ENCODE measurements around the gene RGPD5.
A peak's percentile ranks its signal among the peaks of the same experiment; 100 is the strongest.
"Not testable (repeated sequence)": the region's sequence is repeated elsewhere in the genome, so short reads cannot be mapped to it uniquely, and the experiment has no call there.

The RGPD5 gene
- total RNA-seq = 0 to 0.52 (median 0.17) reads per million in 3 donors

DNA sequence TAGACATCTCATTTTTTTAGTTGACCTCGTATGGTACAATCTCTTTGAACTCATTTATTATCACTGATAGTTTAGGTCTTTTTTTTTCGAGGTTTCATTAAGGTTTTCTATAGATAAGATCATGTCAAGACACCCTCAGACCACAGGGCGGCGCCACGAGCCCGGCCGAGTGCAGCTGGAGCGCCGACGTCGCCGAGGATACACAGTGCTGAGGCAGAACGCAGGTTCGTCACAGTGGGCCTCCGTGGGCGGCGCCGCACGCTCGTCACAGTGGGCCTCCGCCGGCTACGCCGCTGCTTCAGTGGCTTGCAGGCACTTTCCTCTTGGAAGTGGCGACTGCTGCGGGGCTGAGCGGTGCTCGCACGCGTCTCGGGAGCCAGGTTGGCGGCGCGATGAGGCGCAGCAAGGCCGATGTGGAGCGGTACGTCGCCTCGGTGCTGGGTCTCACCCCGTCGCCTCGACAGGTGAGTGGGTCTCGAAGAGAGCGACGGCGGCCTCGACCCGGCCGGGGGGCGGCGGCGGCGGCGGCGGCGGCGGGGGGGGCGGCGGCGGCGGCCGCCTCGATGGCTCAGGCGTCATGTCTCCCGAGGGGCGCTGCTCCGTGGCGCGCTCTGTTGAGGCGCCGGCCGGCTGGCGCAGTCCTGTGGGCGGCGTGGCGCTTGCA, at the start of gene RGPD5:
Gene RGPD5, plus strand, starts transcription at position 232 of the 664 bp plus-strand sequence. Its CDS starts 161 bp downstream, at position 393.
- H3K4me1 ChIP-seq (ENCODE audit: control insufficient read depth, insufficient read depth, low read length, poor library complexity, severe bottlenecking); H3K9me3 ChIP-seq (ENCODE audit: control insufficient read depth, low read length); H3K4me3 ChIP-seq (ENCODE audit: insufficient read depth, low read depth, low read length, poor library complexity, severe bottlenecking); H3K27ac ChIP-seq (ENCODE audit: insufficient read depth, low read length, poor library complexity, severe bottlenecking); H3K36me3 ChIP-seq (ENCODE audit: control insufficient read depth, insufficient read depth, low read length); H3K27me3 ChIP-seq (replicated peaks; ENCODE audit: control insufficient read depth, insufficient read depth, low read length, poor library complexity, severe bottlenecking): not testable (repeated sequence)
- peak in 1 of 3 donors; percentile 0 for DNase-seq

DNA sequence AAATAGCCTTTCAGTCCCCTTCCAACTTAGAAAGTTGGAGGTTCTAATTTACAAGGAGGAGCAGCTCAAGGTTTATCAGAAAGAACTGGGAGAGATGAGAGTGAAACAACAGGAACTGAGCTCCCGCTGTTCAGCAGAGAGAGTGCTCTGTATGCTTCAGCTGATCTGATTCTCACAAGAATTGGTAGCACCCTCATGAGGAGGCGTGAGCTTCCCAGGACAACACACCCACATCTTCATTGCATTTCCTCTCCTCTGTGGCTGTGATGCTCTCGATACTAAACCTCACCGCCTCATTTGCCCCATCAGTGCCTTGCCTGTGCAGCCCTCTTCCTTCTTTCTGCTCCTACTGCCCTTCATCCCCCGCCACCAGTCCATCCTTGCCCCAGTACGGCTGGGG, 42.5 kb upstream of the RGPD5 start:
- not testable (repeated sequence) for H3K9me3 ChIP-seq (ENCODE audit: control insufficient read depth, low read length); H3K27me3 ChIP-seq (replicated peaks; ENCODE audit: control insufficient read depth, insufficient read depth, low read length, poor library complexity, severe bottlenecking); H3K36me3 ChIP-seq (ENCODE audit: control insufficient read depth, insufficient read depth, low read length); DNase-seq; H3K4me1 ChIP-seq (ENCODE audit: control insufficient read depth, insufficient read depth, low read length, poor library complexity, severe bottlenecking); H3K4me3 ChIP-seq (ENCODE audit: insufficient read depth, low read depth, low read length, poor library complexity, severe bottlenecking); H3K27ac ChIP-seq (ENCODE audit: insufficient read depth, low read length, poor library complexity, severe bottlenecking)

DNA sequence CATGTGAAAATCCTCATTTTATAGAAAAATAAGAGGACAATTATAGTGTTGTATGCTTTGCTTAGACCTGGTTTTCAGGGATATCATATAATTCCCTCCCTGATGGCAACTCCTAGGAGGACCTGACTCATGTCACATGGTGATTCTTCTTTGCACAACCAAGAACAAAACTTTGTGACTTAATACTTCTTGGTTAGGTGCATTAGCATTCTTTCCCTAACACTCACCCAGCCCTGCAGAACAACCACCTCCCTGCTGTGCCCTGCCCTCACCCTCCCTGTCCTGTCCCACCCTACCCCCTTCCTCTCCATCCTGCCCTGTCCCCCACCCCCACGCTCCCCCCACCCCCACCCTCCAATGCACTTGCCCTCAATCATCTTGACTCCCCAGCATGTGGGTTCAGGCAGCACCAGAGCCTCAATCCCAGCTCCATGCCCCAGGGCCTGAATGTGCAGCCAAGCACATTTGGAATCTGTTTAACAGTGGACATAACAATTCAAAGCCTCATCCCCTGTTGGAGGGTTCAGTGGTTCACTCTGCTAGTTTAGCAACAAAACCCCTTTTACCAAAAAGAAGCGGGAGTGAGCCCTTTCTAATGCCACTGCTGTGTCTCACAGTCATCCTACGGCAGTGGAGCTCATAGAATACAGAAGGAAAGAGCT, 36.8 kb upstream of the RGPD5 start:
- not testable (repeated sequence) for H3K27ac ChIP-seq (ENCODE audit: insufficient read depth, low read length, poor library complexity, severe bottlenecking); H3K4me1 ChIP-seq (ENCODE audit: control insufficient read depth, insufficient read depth, low read length, poor library complexity, severe bottlenecking); H3K36me3 ChIP-seq (ENCODE audit: control insufficient read depth, insufficient read depth, low read length); H3K9me3 ChIP-seq (ENCODE audit: control insufficient read depth, low read length); H3K4me3 ChIP-seq (ENCODE audit: insufficient read depth, low read depth, low read length, poor library complexity, severe bottlenecking); H3K27me3 ChIP-seq (replicated peaks; ENCODE audit: control insufficient read depth, insufficient read depth, low read length, poor library complexity, severe bottlenecking); DNase-seq

DNA sequence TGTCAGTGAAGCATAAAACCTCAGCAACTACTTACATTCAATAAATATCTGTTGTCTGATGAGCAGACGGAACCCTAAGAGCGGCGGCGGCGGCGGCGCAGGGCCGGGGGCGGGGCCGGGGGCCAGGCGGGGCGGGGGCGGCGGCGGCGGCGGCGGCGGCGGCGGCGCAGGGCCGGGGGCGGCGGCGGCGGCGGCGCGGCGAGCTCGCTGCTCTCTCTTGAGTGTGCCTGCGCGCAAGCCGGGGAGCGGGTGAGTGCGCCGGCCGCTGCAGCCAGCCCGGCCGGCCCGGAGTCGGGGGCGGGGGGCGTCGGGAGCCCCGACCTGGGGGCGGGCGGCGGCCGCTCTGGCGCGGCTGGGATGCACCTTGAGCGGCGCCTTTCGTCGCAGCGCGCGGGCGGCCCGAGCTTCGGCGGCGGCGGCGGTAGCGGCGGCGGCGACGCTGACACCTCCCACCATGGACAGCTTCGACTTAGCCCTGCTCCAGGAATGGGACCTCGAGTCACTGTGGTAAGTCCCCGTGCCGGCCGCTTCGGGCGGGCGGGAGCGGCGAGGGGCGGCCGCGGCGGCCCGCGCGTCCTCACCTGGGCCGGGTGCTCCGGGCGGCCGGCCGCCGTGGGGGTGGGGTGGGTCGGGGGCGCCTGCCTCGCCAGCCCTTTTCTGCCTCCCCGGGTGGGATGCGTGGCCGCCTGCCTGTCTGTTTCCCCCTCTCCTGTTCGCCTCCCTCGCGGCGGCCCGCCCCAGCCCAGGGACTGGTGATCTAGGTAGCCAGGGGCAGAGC, 33.7 kb upstream of the RGPD5 start:
- H3K4me1 ChIP-seq (ENCODE audit: control insufficient read depth, insufficient read depth, low read length, poor library complexity, severe bottlenecking); H3K27ac ChIP-seq (ENCODE audit: insufficient read depth, low read length, poor library complexity, severe bottlenecking); H3K36me3 ChIP-seq (ENCODE audit: control insufficient read depth, insufficient read depth, low read length); H3K9me3 ChIP-seq (ENCODE audit: control insufficient read depth, low read length); H3K4me3 ChIP-seq (ENCODE audit: insufficient read depth, low read depth, low read length, poor library complexity, severe bottlenecking); H3K27me3 ChIP-seq (replicated peaks; ENCODE audit: control insufficient read depth, insufficient read depth, low read length, poor library complexity, severe bottlenecking); DNase-seq: not testable (repeated sequence)

DNA sequence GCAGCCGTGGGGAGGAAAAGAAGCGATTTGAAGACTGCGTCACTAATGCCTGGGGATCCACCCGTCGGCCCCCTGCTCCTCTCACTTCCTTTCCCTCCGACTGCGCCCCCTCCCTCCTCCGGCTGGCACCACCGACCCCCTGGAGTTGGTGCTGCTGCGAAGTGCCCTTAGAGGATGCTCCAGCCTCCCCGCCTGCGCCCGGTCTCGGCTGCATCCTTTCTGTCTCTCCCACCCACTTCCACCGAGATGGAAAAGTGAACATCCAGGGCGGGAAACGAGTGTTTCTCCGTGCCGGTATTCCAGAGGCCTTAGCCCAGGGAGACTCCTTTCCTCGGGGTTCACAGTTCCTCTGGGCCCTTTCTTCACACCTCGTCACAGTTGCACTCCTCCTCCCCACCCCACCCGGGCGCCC, 33.1 kb upstream of the RGPD5 start:
- H3K4me1 ChIP-seq (ENCODE audit: control insufficient read depth, insufficient read depth, low read length, poor library complexity, severe bottlenecking) = not testable (repeated sequence)

DNA sequence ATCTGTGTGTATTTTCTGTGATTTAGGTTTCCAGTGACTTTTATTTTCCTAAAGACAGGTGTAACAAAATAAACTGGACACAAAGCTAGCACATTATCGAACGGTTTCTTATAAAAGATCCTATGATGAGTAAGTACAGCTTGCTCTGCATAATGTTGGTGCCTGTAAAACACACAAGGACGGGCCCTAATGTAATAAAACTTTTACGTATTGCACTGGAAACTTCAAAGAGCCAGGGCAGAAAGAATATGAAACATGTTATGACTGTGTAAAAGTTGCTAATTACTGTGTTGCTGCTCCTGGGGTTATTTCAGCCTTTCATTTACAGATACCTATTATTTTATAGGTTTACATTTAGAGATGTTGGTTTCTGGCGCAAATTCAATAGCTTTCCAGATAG, 32.1 kb upstream of the RGPD5 start:
- H3K4me3 ChIP-seq (ENCODE audit: insufficient read depth, low read depth, low read length, poor library complexity, severe bottlenecking); H3K9me3 ChIP-seq (ENCODE audit: control insufficient read depth, low read length); H3K36me3 ChIP-seq (ENCODE audit: control insufficient read depth, insufficient read depth, low read length); H3K27ac ChIP-seq (ENCODE audit: insufficient read depth, low read length, poor library complexity, severe bottlenecking); H3K27me3 ChIP-seq (replicated peaks; ENCODE audit: control insufficient read depth, insufficient read depth, low read length, poor library complexity, severe bottlenecking); DNase-seq; H3K4me1 ChIP-seq (ENCODE audit: control insufficient read depth, insufficient read depth, low read length, poor library complexity, severe bottlenecking): not testable (repeated sequence)

More for the DNA sequence above, 33.1 kb upstream of the RGPD5 start:
- H3K36me3 ChIP-seq (ENCODE audit: control insufficient read depth, insufficient read depth, low read length); DNase-seq; H3K27me3 ChIP-seq (replicated peaks; ENCODE audit: control insufficient read depth, insufficient read depth, low read length, poor library complexity, severe bottlenecking); H3K9me3 ChIP-seq (ENCODE audit: control insufficient read depth, low read length); H3K27ac ChIP-seq (ENCODE audit: insufficient read depth, low read length, poor library complexity, severe bottlenecking); H3K4me3 ChIP-seq (ENCODE audit: insufficient read depth, low read depth, low read length, poor library complexity, severe bottlenecking): not testable (repeated sequence)

DNA sequence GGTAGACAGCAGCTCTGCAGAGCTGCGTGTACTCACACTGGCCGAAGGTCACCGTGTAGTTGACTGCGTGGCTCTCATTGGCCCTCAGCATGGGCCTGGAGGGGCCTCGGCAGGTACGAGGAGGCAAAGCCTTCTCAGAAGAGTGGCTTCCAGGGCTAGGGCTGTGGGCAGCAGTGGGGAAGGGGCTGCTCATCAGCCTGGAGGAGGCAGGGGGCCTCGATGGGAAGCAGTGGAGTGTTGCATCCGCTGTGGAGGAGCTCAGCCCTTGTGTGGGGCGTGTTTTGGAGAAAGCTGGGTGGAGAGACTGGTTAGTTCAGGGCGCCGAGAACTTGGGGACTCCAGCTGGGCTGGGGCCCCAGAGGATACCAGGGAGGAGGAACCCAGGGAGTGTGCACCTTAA, 28.0 kb upstream of the RGPD5 start:
- H3K27me3 ChIP-seq (replicated peaks; ENCODE audit: control insufficient read depth, insufficient read depth, low read length, poor library complexity, severe bottlenecking); H3K4me3 ChIP-seq (ENCODE audit: insufficient read depth, low read depth, low read length, poor library complexity, severe bottlenecking); DNase-seq; H3K9me3 ChIP-seq (ENCODE audit: control insufficient read depth, low read length); H3K4me1 ChIP-seq (ENCODE audit: control insufficient read depth, insufficient read depth, low read length, poor library complexity, severe bottlenecking); H3K36me3 ChIP-seq (ENCODE audit: control insufficient read depth, insufficient read depth, low read length); H3K27ac ChIP-seq (ENCODE audit: insufficient read depth, low read length, poor library complexity, severe bottlenecking): not testable (repeated sequence)

DNA sequence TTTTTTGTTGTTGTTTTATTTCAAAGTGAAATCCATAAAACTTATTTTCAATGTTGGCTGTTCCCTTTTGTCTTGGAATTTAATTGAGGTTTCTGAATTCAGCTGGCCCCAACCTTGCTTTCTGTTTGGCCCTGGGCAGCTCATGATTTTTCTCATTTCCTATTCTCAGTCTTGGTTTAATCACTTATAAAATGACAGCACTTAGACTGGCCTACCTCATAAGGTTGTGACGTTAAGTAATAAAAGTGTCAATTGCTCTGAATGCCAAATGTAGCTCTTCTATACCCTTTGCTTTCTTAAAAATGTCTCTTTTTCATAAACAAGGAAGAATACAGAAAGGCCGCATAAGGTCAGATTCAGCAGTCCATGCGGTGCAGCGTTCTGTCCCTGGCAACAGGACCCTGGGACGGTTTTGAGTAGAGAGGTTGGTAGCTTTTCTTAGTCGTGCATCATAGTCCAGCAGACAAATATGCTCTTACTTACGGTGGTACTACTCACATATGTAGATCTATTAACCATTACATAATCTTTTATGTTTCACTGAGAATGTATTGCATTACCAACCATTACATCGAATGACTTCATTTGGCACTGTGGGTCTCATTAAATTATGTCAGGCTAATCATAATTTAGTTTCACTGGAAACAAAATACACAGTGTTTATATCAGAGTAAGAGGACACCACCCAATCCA, 27.1 kb upstream of the RGPD5 start:
- H3K36me3 ChIP-seq (ENCODE audit: control insufficient read depth, insufficient read depth, low read length); H3K27me3 ChIP-seq (replicated peaks; ENCODE audit: control insufficient read depth, insufficient read depth, low read length, poor library complexity, severe bottlenecking); H3K4me3 ChIP-seq (ENCODE audit: insufficient read depth, low read depth, low read length, poor library complexity, severe bottlenecking); H3K27ac ChIP-seq (ENCODE audit: insufficient read depth, low read length, poor library complexity, severe bottlenecking); DNase-seq; H3K4me1 ChIP-seq (ENCODE audit: control insufficient read depth, insufficient read depth, low read length, poor library complexity, severe bottlenecking); H3K9me3 ChIP-seq (ENCODE audit: control insufficient read depth, low read length): not testable (repeated sequence)

DNA sequence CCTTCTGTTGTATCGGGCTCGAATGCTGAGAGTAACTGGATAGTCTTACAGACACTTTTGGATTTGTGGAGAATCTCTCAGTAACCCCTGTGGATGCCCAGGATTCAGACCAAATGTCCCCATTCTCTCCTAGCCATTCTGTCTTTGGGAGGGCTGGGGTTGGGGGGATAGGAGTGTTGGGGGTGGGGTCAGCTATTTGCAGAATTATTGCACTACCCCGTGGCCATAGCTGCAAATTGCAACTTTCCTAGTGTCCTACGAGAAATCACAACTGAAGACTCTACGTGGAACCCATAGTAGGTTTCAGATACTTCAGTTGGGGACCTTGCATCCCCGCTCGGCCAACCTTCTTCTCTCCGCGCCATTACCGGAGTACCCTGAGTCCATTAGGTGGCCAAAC, 25.2 kb upstream of the RGPD5 start:
- H3K27me3 ChIP-seq (replicated peaks; ENCODE audit: control insufficient read depth, insufficient read depth, low read length, poor library complexity, severe bottlenecking); H3K36me3 ChIP-seq (ENCODE audit: control insufficient read depth, insufficient read depth, low read length); H3K4me1 ChIP-seq (ENCODE audit: control insufficient read depth, insufficient read depth, low read length, poor library complexity, severe bottlenecking); DNase-seq; H3K27ac ChIP-seq (ENCODE audit: insufficient read depth, low read length, poor library complexity, severe bottlenecking); H3K4me3 ChIP-seq (ENCODE audit: insufficient read depth, low read depth, low read length, poor library complexity, severe bottlenecking); H3K9me3 ChIP-seq (ENCODE audit: control insufficient read depth, low read length): not testable (repeated sequence)

DNA sequence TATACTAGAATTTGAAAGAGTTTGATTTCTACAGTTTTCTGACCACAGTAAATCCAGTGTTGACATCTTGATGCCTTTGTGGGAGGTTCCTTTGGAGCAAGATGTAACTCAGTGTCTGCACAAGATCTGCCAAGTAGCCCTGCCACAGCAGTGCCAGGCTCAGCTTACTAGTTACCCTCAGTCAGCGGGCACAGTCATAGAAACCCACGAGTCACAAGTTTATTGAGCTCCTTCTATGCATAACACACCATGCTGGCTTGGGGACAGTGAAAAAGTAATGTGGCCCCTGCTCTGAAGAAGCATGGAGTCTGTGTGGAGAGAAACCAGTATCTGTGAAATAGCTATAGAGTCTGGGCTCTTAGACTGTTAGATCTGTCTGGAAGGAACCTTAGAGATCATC, 15.0 kb upstream of the RGPD5 start:
- not testable (repeated sequence) for H3K4me3 ChIP-seq (ENCODE audit: insufficient read depth, low read depth, low read length, poor library complexity, severe bottlenecking); H3K9me3 ChIP-seq (ENCODE audit: control insufficient read depth, low read length); H3K36me3 ChIP-seq (ENCODE audit: control insufficient read depth, insufficient read depth, low read length); H3K4me1 ChIP-seq (ENCODE audit: control insufficient read depth, insufficient read depth, low read length, poor library complexity, severe bottlenecking); H3K27me3 ChIP-seq (replicated peaks; ENCODE audit: control insufficient read depth, insufficient read depth, low read length, poor library complexity, severe bottlenecking); H3K27ac ChIP-seq (ENCODE audit: insufficient read depth, low read length, poor library complexity, severe bottlenecking); DNase-seq
